GM23338 (cell line): Measurements from ENCODE around the gene ABCA12. TPM values are rescaled to one million over a fixed set of nuclear protein-coding genes. Genes with fewer than 3 reads are reported as not detected.

ENCODE experiments used
- ATAC-seq: fragments of 200-7000 bp; cut with Tn5 transposase; 3 replicates; pipeline ENCODE4 v1.9.1; 2020
- DNase-seq: peaks from one replicate; pipeline ENCODE4 v3.0.0-alpha.2; 2015; ENCODE audit warnings: low spot score
- H2AFZ ChIP-seq: fragments of 200-600 bp; sonication (generic); 2 replicates; pipeline ENCODE4 v1.8.0; 2016; ENCODE audit warnings: antibody characterized with exemption, mild to moderate bottlenecking, moderate library complexity
- H3F3A ChIP-seq: fragments of 200-600 bp; sonication (generic); replicated peaks from 2 replicates; pipeline ENCODE4 v1.8.0; 2017; ENCODE audit warnings: antibody characterized with exemption, mixed run types, low read depth
- H3K27ac ChIP-seq: fragments of 200-600 bp; sonication (generic); 2 replicates; pipeline ENCODE4 v1.6.1; 2016; ENCODE audit warnings: low read depth
- H3K27me3 ChIP-seq: fragments of 200-600 bp; sonication (generic); 2 replicates; pipeline ENCODE4 v1.8.0; 2016; ENCODE audit warnings: mild to moderate bottlenecking, mixed run types, moderate library complexity; ENCODE audit not compliant: insufficient read depth
- H3K36me3 ChIP-seq: fragments of 200-600 bp; sonication (generic); 2 replicates; pipeline ENCODE4 v1.8.0; 2016; ENCODE audit warnings: mild to moderate bottlenecking; ENCODE audit not compliant: insufficient read depth
- H3K4me1 ChIP-seq: fragments of 200-600 bp; sonication (generic); 2 replicates; pipeline ENCODE4 v1.8.0; 2016; ENCODE audit warnings: mild to moderate bottlenecking, moderate library complexity; ENCODE audit not compliant: insufficient read depth
- H3K4me2 ChIP-seq: fragments of 200-600 bp; sonication (generic); 2 replicates; pipeline ENCODE4 v1.7.1; 2017; ENCODE audit warnings: mixed run types
- H3K4me3 ChIP-seq: fragments of 200-600 bp; sonication (generic); 2 replicates; pipeline ENCODE4 v1.6.1; 2016; ENCODE audit warnings: mixed run types
- H3K79me2 ChIP-seq: fragments of 200-600 bp; sonication (generic); replicated peaks from 2 replicates; pipeline ENCODE4 v1.8.0; 2017; ENCODE audit warnings: mild to moderate bottlenecking; ENCODE audit not compliant: insufficient read depth
- H3K9me2 ChIP-seq: fragments of 200-600 bp; sonication (generic); 2 replicates; pipeline ENCODE4 v1.8.0; 2017; ENCODE audit not compliant: insufficient read depth
- H4K20me1 ChIP-seq: fragments of 200-600 bp; sonication (generic); replicated peaks from 2 replicates; pipeline ENCODE4 v1.8.0; 2017; ENCODE audit warnings: mild to moderate bottlenecking; ENCODE audit not compliant: insufficient read depth
- H3K27ac Mint-ChIP-seq: 2 replicates; pipeline ENCODE4 v1.8.0; 2020; ENCODE audit warnings: inconsistent platforms, mild to moderate bottlenecking, moderate library complexity, mixed read lengths
- H3K27me3 Mint-ChIP-seq: 3 replicates; pipeline ENCODE4 v1.8.0; 2022; ENCODE audit warnings: low read depth, mild to moderate bottlenecking, moderate library complexity, mixed read lengths, inconsistent platforms; ENCODE audit not compliant: insufficient read depth, poor library complexity
- H3K36me3 Mint-ChIP-seq: 3 replicates; pipeline ENCODE4 v1.8.0; 2021; ENCODE audit warnings: low read depth, mild to moderate bottlenecking, inconsistent platforms, moderate library complexity, mixed read lengths
- H3K4me1 Mint-ChIP-seq: 3 replicates; pipeline ENCODE4 v1.8.0; 2020; ENCODE audit warnings: mild to moderate bottlenecking, inconsistent platforms, mixed read lengths
- H3K4me3 Mint-ChIP-seq: 3 replicates; pipeline ENCODE4 v1.8.0; 2021; ENCODE audit warnings: moderate library complexity, mild to moderate bottlenecking, inconsistent platforms, mixed read lengths
- H3K9me3 Mint-ChIP-seq: 3 replicates; pipeline ENCODE4 v1.8.0; 2020; ENCODE audit warnings: moderate library complexity, mild to moderate bottlenecking, inconsistent platforms, mixed read lengths
- CREB1 ChIP-seq: fragments of 250-450 bp; sonication (Bioruptor Pico); IDR thresholded peaks from 2 replicates; pipeline ENCODE4 v1.5.0; 2020; ENCODE audit warnings: low read depth, mild to moderate bottlenecking, moderate library complexity
- ETS1 ChIP-seq: IDR thresholded peaks from 2 replicates; pipeline ENCODE4 v1.6.1; 2016; ENCODE audit warnings: antibody characterized with exemption
- EZH2 ChIP-seq: fragments of 200-600 bp; sonication (generic); IDR thresholded peaks from one replicate; pipeline ENCODE4 v1.8.0; 2017; ENCODE audit warnings: antibody characterized with exemption, mild to moderate bottlenecking, low read depth; ENCODE audit not compliant: unreplicated experiment
- JUNB ChIP-seq: IDR thresholded peaks from one replicate; pipeline ENCODE4 v1.6.1; 2016; ENCODE audit warnings: antibody characterized with exemption; ENCODE audit not compliant: unreplicated experiment
- NANOG ChIP-seq: IDR thresholded peaks from 2 replicates; pipeline ENCODE4 v1.6.1; 2016; ENCODE audit warnings: antibody characterized with exemption, borderline replicate concordance
- POLR2AphosphoS5 ChIP-seq: IDR thresholded peaks from 2 replicates; pipeline ENCODE4 v1.6.1; 2016; ENCODE audit warnings: antibody characterized with exemption, low read depth
- REST ChIP-seq: IDR thresholded peaks from one replicate; pipeline ENCODE4 v1.6.1; 2018; ENCODE audit warnings: antibody characterized with exemption; ENCODE audit not compliant: unreplicated experiment
- ZNF114 ChIP-seq: fragments of 250-450 bp; sonication (Bioruptor Pico); IDR thresholded peaks from 2 replicates; pipeline ENCODE4 v1.5.0; 2020; ENCODE audit warnings: mild to moderate bottlenecking, moderate library complexity
- polyA plus RNA-seq: library from polyadenylated mRNA; unstranded; fragments of >200 nt; fragmentation: Nextera tagmentation; extraction: Ambion mirVana; gene quantifications from 2 replicates; pipeline ENCODE4 v1.2.1, GENCODE V29; 2016
- total RNA-seq: library from RNA; depleted of rRNA; stranded (reverse); fragments of >200 nt; shearing (Covaris generic); gene quantifications from 2 replicates; pipeline ENCODE4 v1.2.3, GENCODE V29; 2014

Gene ABCA12
- total and polyA plus RNA-seq, 2 experiments from 2014 or later = 0.05 to 0.10 TPM

GRCh38 chr2:215110918-215111317, 27.5 kb downstream of the ABCA12 start:
- Mint-ChIP-seq H3K4me3 (no peak overlapping the region), H3K36me3 (no peaks in the 10 kb centered on the region), H3K27ac (no peak overlapping the region), H3K9me3 (no peaks in the 10 kb centered on the region), H3K27me3 (no peaks in the 10 kb centered on the region), H3K4me1 (no peaks in the 10 kb centered on the region)
- no peak overlapping the region for H2AFZ ChIP-seq
- H3K27ac ChIP-seq = no peak overlapping the region
- H4K20me1 ChIP-seq = no peaks in the 10 kb centered on the region
- H3K27me3 ChIP-seq = no peaks in the 10 kb centered on the region
- no peak overlapping the region for H3K4me2 ChIP-seq
- no peaks in the 10 kb centered on the region for H3K79me2 ChIP-seq
- no peak for TF ChIP-seq ETS1
- TF ChIP-seq JUNB = no peak
- no peaks in the 10 kb centered on the region for H3F3A ChIP-seq
- no peaks in the 10 kb centered on the region for H3K9me2 ChIP-seq
- no peaks in the 10 kb centered on the region for H3K4me1 ChIP-seq
- ATAC-seq (no peak), DNase-seq (no peak)
- no peak overlapping the region for H3K4me3 ChIP-seq
- no peaks in the 10 kb centered on the region for H3K36me3 ChIP-seq

- Mint-ChIP-seq H3K4me3 (no peak overlapping the region), H3K27me3 (no peaks in the 10 kb centered on the region), H3K9me3 (no peaks in the 10 kb centered on the region), H3K4me1 (no peaks in the 10 kb centered on the region), H3K36me3 (no peaks in the 10 kb centered on the region), H3K27ac (no peak overlapping the region)
- H3K4me1 ChIP-seq = no peaks in the 10 kb centered on the region
- H2AFZ ChIP-seq = no peak overlapping the region
- no peak for DNase-seq
- no peak overlapping the region for H3K27ac ChIP-seq
- ATAC-seq = no peak
- H3K9me2 ChIP-seq = no peaks in the 10 kb centered on the region
- H3K36me3 ChIP-seq = no peaks in the 10 kb centered on the region
- no peaks in the 10 kb centered on the region for H3F3A ChIP-seq
- H3K79me2 ChIP-seq = no peaks in the 10 kb centered on the region
- no peaks in the 10 kb centered on the region for H3K27me3 ChIP-seq
- no peak overlapping the region for H3K4me2 ChIP-seq
- no peak overlapping the region for H3K4me3 ChIP-seq
- no peaks in the 10 kb centered on the region for H4K20me1 ChIP-seq
- TF ChIP-seq ZNF114 (CRISPR knock-in tag) (no peak), REST (no peak), JUNB (no peak), POLR2AphosphoS5 (no peak), EZH2 (no peak), NANOG (no peak), ETS1 (no peak), CREB1 (CRISPR knock-in tag) (no peak)
Observed at GRCh38 chr2:215107216-215108056, 31.0 kb downstream of the ABCA12 start.
